Muscle of leg (tissue), 11 donors: ENCODE data around the gene RHPN2. TPM values are rescaled to one million over a fixed set of nuclear protein-coding genes. Genes with fewer than 3 reads are reported as not detected.

Experiments
- DNase-seq: peaks from one replicate; pipeline ENCODE4 v3.0.0; 2013
- H3K27ac ChIP-seq: one replicate; pipeline ENCODE4 v1.5.1; 2013; ENCODE audit warnings: mild to moderate bottlenecking, low read length, control low read depth
- H3K27me3 ChIP-seq: one replicate; pipeline ENCODE4 v1.6.1; 2013; ENCODE audit warnings: low read length; ENCODE audit not compliant: control insufficient read depth, insufficient read depth
- H3K36me3 ChIP-seq: one replicate; pipeline ENCODE4 v1.6.1; 2013; ENCODE audit warnings: low read length; ENCODE audit not compliant: control insufficient read depth, insufficient read depth
- H3K4me1 ChIP-seq: one replicate; pipeline ENCODE4 v1.6.1; 2013; ENCODE audit warnings: low read length; ENCODE audit not compliant: control insufficient read depth, insufficient read depth
- H3K4me3 ChIP-seq: one replicate; pipeline ENCODE4 v1.5.1; 2013; ENCODE audit warnings: low read length, control low read depth
- H3K9me3 ChIP-seq: replicated peaks from 2 replicates; pipeline ENCODE4 v1.6.1; 2013; ENCODE audit warnings: low read depth, low read length; ENCODE audit not compliant: control insufficient read depth
- WGBS: methylation state at CpG from one replicate; pipeline ENCODE4 v1.1.5; 2013; ENCODE audit warnings: missing lambda C conversion rate; ENCODE audit not compliant: insufficient coverage; 5-methylcytosine and 5-hydroxymethylcytosine counted together
- polyA plus RNA-seq, 8 donors: library from polyadenylated mRNA; unstranded; fragments of 120-200 nt; gene quantifications; one replicate each; pipeline versions ENCODE4 v1.2.1 to v1.2.3, GENCODE V29; 2013; ENCODE audit warnings: inconsistent platforms in 1 of 8, low replicate concordance in 1 of 8; ENCODE audit not compliant: insufficient read length in 8 of 8, insufficient read depth in 1 of 8
- total RNA-seq: library from RNA; stranded (reverse); fragments of 120-200 nt; gene quantifications from one replicate; pipeline ENCODE4 v1.2.4, GENCODE V29; 2013

The RHPN2 gene
- total and polyA plus RNA-seq, 9 donors, result 0.98 to 4.8 (median 1.7) TPM

DNA sequence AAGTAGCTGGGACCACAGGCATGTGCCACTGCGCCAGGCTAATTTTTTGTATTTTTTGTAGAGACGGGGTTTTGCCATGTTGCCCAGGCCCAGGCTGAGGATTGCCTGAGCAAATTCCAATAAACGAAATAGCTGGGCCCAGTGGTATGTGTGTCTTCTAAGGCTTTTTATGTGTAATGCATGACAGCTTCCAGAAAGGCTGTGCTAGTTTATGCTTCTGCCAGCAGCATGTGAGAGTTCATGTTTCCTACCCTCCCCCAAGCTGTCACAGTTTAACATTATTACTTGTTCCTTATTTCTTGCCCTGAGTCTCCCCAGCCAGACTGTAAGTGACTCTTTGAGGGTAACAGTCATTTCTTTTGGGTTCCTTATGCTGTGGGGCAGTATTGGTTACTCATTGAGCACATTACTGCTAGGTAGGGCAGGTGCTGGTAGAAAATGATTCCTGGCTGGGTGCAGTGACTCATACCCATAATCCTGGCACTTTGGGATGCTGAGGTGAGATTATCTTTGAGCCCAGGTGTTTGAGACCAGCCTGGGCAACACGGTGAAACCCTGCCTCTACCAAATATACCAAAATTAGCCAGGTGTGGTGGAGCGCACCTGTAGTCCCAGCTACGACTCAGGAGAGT, 29.9 kb upstream of the RHPN2 start:
- Histone ChIP-seq H3K27ac (no peak overlapping the region), H3K36me3 (peaks cover 62% of the 10 kb centered on the region), H3K4me1 (no peaks in the 10 kb centered on the region), H3K27me3 (no peaks in the 10 kb centered on the region), H3K9me3 (no peaks in the 10 kb centered on the region), H3K4me3 (no peak overlapping the region)
- DNase-seq, result no peak
- WGBS, result 87% methylated on average over 3 of the region's 6 CpGs

DNA sequence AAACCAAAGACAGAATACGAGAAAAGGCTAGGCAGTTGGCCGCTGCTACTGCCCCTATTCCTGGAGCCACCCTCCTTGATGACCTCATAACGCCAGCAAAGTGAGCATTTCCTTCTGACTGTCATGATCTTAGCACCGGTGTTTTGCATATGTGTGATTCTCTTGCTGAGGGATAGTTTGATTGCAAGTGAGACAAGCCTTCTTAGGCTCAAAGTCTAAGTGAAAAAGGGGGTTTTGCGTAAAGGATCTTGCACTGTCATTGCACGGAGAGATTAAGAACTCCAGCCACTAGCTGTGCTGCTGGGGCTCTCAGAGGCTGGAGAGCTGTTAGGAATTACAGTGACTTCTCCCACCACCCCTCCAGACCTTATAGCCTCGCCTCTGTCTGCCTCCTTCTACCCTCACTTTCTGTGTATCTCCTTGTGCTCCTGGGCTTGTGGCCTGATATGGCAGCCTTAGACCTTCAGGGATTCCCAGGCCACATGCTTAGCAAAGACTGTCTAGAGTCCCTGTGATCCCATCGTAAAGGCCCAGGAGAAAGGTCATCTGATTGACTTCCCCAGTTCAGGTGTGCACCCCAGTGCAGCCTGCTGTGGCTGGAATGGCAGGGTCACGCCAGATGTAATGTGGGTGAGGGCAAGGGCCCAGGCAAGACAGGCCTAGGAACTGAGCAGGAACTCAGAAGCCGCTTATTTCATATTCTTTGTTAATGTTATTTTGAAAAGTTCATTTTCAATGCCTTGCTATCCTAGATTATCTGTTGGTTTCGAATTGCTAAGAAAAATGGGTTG, 28.9 kb upstream of the RHPN2 start:
- Histone ChIP-seq H3K4me3 (no peak overlapping the region), H3K27me3 (no peaks in the 10 kb centered on the region), H3K9me3 (no peaks in the 10 kb centered on the region), H3K4me1 (no peaks in the 10 kb centered on the region), H3K27ac (no peak overlapping the region), H3K36me3 (peaks cover 60% of the 10 kb centered on the region)
- DNase-seq, result no peak
- 95% methylated on average over 5 of the region's 11 CpGs for WGBS

DNA sequence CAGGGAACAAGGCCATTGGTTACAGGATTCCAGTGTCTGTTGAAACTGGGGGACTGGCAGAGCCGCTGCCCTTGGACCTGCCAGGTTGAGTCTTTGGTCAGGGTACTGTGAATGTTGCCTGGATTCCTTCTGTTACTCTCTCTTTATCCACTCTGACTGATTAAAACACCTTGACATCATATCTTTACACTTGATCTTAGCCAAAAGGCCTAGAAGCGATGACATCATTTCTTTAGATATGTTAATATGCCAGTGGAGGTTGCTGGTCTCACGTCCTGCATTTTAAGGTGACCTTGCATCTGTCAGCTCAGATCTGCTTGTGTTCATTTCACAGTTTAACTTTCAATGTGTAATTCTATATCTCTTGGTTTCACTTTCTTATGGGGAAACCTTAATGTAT, 25.5 kb upstream of the RHPN2 start:
- Histone ChIP-seq H3K27ac (no peak overlapping the region), H3K4me3 (no peak overlapping the region), H3K36me3 (peaks cover 41% of the 10 kb centered on the region), H3K4me1 (peaks cover 2% of the 10 kb centered on the region), H3K27me3 (no peaks in the 10 kb centered on the region), H3K9me3 (no peaks in the 10 kb centered on the region)
- DNase-seq, result no peak
- no CpG with 5 or more reads among the region's 3 CpGs for WGBS

DNA sequence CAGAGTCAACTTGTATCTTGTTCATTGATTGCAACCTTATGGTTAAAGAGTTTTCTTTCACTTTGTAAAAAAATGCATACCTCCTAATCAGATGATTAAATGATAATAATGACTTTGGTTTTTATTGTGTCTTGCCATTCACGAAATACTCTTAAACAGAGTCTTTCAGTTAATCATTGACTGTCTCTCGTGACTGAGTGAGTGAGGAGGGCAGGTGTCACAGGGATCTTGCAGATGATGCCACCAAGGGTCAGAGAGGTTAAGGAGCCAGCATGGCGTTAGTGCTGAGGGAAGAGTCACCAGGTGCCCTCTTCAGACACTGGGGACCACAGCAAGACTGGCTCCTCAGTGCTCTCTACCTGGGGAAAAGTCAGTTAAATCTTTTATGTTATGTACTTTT, 24.3 kb upstream of the RHPN2 start:
- Histone ChIP-seq H3K9me3 (no peaks in the 10 kb centered on the region), H3K4me3 (no peak overlapping the region), H3K27ac (no peak overlapping the region), H3K4me1 (peaks cover 2% of the 10 kb centered on the region), H3K27me3 (no peaks in the 10 kb centered on the region), H3K36me3 (peaks cover 34% of the 10 kb centered on the region)
- 87% methylated on average over 2 of the region's 3 CpGs for WGBS
- DNase-seq, result no peak

DNA sequence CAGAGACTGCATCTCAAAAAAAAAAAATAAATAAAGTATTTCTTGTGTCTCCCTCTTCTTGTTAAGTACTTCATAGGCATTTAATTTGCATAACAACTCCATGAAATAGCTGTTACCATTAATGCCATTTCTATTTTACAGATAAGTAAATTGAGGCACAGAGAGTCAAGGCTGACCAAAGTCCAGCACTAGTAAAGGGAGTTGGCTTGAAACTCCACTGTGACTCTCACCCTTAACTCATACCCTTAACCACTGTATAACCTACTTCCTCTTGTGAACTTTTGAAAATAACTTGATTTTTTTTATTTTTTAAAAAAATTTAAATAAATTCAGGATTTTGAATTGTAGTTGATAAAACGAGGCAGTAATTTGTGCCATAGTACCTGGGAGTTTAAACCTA, 22.3 kb upstream of the RHPN2 start:
- H3K27me3 ChIP-seq, result no peaks in the 10 kb centered on the region
- WGBS, result no CpG with 5 or more reads among the region's 1 CpG
- DNase-seq, result no peak
- H3K36me3 ChIP-seq, result peaks cover 19% of the 10 kb centered on the region
- H3K9me3 ChIP-seq, result no peaks in the 10 kb centered on the region
- H3K4me1 ChIP-seq, result peaks cover 5% of the 10 kb centered on the region
- H3K4me3 ChIP-seq, result no peak overlapping the region
- no peak overlapping the region for H3K27ac ChIP-seq

DNA sequence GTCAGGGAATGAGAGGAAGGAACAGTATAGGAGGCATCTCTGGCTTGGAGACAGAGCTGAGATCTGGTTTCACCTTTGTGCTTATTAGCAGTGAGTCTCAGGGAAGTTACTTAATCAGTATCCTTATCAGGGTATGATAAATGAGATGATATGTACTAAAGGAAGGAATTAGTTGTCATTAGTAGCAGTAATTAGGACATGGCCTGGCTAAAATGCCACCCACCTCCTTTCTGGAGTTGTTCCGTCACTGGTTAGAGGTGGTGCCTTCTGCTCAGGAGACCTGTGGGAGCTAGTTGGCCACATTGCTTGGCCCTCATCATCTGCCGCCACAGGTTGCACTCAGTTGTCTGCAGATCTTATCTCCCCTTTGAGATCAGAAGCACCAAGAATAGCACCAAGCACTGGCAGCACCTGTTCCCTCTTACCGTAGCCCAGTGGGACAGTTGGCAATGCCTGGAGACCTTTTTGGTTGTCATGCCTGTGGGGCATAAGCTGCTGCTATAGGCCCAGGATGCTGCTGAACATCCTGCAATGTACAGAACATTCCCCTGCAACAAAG, 21.0 kb upstream of the RHPN2 start:
- Histone ChIP-seq H3K27ac (no peak overlapping the region), H3K27me3 (no peaks in the 10 kb centered on the region), H3K4me1 (peaks cover 11% of the 10 kb centered on the region), H3K4me3 (no peak overlapping the region), H3K36me3 (peaks cover 12% of the 10 kb centered on the region), H3K9me3 (no peaks in the 10 kb centered on the region)
- DNase-seq, result no peak
- WGBS, result 74% methylated on average over 2 of the region's 3 CpGs

DNA sequence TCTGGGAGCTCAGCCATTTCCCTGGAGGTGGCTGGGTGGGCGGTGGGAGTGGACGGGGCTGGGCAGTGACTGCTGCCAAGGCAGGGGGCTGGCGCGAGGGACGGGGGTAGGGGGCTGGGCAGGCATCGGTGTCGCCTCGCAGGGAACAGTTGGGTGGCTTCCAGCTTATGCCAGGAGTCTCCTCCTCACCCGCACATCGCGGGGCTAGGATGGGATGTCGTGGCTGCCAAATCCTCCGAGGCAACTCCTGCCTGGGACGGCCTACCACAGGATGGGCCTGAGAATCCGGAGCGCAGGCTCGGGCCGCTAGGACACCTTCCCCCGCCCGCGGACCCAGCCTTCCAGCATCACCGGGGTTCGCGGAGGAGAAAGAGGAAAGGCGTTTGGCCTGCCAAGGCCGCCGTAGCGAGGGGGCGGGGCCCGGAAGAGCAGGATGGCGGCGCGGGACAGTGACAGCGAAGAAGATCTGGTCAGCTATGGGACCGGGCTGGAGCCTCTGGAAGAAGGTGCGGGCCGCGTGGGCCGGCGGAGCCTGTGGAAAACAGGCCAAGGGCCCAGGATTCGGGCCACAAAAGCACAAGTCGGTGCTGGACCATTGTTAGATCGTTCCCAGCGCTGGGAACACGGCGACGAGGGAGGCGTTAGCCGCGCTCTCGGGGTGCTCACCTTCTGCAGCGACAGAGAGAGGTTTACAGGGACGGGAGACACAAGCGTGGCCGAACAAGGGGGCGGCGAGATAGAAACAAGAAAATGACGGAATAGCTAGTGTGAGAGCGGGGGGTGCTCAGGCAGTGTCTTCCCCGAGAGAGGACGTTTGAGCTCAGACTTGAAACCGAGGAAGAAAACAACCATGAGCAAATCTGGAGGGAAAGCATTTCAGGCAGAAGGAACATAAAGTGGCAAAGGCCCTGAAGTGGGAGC, 16.3 kb upstream of the RHPN2 start, which contains the start of gene GPATCH1:
GPATCH1 (plus strand) TSS at position 421 of the 921 bp plus-strand sequence; CDS start at position 434, 13 bp downstream.
- Histone ChIP-seq H3K4me3 (peak within 1 kb of the TSS; percentile 96), H3K27ac (peak within 1 kb of the TSS; percentile 75), H3K27me3 (no peaks in the 10 kb centered on the region), H3K4me1 (peaks cover 15% of the 10 kb centered on the region), H3K36me3 (no peaks in the 10 kb centered on the region), H3K9me3 (no peaks in the 10 kb centered on the region)
- under 1% methylated on average over 52 of the region's 62 CpGs for WGBS
- peak; percentile 95 for DNase-seq

DNA sequence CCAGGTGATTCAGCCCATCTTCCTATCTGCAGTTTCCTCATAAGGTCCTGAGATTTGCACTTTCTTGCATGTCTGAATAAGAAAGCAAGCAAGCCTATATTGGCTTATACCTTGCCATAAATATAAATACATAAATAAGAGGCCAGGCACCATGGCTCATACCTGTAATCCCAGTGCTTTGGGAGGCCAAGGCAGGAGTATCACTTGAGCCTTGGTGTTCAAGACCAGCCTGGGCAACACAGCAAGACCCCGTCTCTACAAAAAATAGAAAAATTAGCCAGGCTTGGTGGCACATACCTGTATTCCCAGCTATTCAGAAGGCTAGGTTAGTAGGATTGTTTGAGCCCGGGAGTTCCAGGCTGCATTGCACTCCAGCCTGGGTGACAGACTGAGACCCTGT, 10.8 kb upstream of the RHPN2 start:
- Histone ChIP-seq H3K9me3 (no peaks in the 10 kb centered on the region), H3K27me3 (no peaks in the 10 kb centered on the region), H3K4me1 (peaks cover 5% of the 10 kb centered on the region), H3K4me3 (no peak overlapping the region), H3K27ac (no peak overlapping the region), H3K36me3 (no peaks in the 10 kb centered on the region)
- no peak for DNase-seq
- no CpG with 5 or more reads among the region's 2 CpGs for WGBS

DNA sequence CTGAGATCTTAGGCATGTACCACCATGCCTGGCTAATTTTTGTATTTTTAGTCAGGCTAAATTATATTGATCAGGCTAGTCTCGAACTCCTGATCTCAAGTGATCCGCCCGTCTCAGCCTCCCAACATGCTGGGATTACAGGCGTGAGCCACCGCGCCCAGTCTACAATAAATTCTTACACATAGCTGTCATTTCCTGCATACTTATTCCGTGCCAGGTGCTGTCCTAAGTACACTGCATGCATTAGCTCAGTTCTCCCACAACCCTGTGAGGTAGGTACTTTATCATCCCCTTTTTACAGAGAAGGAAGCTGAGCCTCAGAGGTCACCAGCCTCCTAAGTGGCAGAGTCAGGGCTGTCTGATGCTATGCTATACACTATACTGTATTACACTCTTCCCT, 7.2 kb upstream of the RHPN2 start:
- Histone ChIP-seq H3K4me3 (no peak overlapping the region), H3K27ac (no peak overlapping the region), H3K36me3 (no peaks in the 10 kb centered on the region), H3K9me3 (no peaks in the 10 kb centered on the region), H3K4me1 (no peaks in the 10 kb centered on the region), H3K27me3 (peaks cover 5% of the 10 kb centered on the region)
- no peak for DNase-seq
- 89% methylated on average over 6 of the region's 7 CpGs for WGBS
